CD4-positive, alpha-beta T cell treated with Interleukin-6 for 4 hours (primary cell): ENCODE measurements around the gene IFNAR2.
"Not testable (repeated sequence)": the region's sequence is repeated elsewhere in the genome, so short reads cannot be mapped to it uniquely, and the experiment has no call there.

ENCODE experiments used
- DNase-seq: peaks from one replicate; pipeline ENCODE4 v3.0.0-alpha.2; 2020; ENCODE audit warnings: mixed read lengths

IFNAR2 gene

GRCh38 chr21:33217138-33217520 is 12.6 kb upstream of the IFNAR2 start:
- DNase-seq, result no peak

DNA sequence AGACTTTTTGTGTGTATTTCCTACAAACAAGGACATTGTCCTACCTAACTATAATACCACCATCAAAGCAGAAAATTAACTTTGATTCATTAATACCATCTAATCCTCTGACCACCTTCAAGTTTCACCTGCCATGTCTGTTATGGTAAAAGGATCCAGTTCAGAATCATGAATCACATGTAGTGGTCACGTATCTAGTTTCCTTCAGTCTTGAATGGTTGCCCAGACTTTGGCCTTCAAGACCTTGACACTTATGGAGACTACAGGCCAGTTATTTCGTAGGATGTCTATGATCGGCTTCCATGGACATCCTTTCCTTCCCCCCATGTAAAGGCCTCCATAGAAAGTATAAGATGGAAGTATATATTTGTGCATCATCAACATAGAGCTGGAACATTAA is 10.4 kb upstream of the IFNAR2 start:
- no peak for DNase-seq

DNA sequence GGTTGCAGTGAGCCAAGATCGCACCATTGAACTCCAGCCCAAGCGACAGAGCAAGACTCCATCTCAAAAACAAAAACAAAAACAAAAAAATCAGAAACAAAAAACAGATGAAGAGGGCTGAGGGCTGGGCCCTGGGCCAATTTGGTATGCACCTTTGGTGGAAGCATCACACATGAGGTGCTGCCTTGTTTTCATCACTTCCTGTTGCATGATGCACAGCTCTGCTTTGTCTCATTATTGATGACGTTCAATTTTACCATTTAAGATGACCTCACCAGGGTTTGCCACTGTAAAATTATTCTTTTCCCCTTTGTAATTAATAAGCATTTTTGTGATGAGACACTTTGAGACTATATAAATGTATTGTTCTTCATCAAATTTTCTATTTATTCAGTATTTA is 9.8 kb upstream of the IFNAR2 start:
- peak; percentile 29 for DNase-seq

GRCh38 chr21:33225376-33225775 is 4.4 kb upstream of the IFNAR2 start:
- DNase-seq, result not testable (repeated sequence)

DNA sequence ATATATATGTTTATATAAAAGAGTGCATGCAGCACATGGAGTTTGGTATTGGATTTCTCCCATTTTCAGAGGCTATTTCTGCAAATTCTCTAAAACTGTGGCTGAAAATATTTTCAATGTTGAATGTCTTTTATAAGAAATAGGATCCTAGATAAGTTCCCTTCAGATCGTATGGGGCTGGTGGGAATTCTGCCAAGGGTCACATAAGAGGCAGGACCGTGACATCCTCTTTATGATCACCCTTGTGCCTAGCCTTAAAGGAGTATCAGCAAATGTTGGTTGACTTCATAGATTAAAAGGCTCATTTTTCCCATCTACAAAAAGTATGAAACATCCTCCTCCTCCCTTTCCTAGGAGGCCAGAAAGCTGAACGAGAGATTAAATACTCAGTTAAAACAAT is 1.3 kb upstream of the IFNAR2 start:
- DNase-seq, result no peak

DNA sequence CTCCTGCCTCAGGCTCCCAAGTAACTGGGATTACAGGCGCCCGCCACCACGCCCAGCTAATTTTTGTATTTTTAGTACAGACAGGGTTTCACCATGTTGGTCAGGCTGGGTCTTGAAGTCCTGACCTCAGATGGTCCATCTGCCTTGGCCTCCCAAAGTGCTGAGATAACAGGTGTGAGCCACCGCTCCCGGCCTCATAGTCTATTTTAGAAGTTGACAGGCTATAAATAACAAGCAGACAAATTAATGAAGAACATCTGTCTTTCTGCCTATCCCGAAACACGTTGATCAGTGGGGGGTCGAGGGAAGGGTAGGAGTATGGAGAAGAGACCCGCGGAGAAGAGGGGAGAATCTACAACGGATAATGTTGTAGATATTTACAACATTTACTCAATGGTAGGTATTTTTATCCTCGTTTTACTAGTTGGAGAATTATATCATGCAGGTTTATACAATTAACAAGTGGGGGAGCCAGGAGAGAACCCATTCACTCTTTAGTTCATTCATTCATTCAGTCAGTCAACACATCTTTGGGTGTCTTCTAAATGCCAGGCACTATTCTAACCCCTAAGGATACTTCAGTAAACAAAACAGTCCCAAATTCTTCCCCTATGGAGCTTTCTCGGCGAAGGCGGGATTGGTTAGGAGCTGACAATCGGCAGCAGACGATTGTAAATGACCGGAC is 497 bp upstream of the IFNAR2 start:
- no peak for DNase-seq

GRCh38 chr21:33230545-33231324 is 997 bp downstream of the IFNAR2 start:
- DNase-seq, result peak; percentile 51

GRCh38 chr21:33231526-33231925 is 1.8 kb downstream of the IFNAR2 start:
- DNase-seq, result peak; percentile 65

DNA sequence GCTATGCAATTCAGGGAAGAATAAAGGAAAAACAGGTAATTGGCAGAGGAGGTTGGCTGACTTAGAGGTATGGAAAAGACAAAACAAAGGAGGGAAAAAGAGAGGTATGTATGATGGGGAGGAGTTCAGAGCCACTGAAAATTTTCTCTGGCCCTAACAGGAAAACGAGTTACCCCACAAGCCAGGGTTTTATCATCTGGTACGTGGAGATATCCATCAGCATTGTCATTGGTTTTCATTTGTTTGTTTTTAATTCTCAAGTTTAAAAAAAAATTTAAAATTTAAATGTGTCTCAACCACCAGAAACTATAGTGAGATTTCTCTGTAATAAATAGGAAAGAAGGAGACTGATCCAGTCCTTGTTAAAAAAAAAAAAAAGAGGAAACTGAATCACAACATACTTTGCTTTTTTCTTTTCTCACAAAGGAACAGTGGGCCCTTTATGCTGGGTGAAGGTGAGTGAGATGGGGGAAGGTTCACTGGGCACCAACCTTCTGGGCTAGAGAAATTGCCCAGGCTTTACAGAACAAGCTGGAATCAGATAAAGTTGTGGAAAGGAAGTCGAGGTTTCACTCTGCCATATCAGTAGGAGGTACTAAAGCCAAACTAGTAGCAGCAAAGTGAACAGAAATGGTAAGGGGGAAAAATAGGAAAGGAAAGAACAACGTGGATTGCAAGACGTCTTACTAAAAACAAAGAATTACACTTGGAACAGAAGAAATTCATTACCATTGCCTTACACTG is 2.7 kb downstream of the IFNAR2 start:
- no peak for DNase-seq

DNA sequence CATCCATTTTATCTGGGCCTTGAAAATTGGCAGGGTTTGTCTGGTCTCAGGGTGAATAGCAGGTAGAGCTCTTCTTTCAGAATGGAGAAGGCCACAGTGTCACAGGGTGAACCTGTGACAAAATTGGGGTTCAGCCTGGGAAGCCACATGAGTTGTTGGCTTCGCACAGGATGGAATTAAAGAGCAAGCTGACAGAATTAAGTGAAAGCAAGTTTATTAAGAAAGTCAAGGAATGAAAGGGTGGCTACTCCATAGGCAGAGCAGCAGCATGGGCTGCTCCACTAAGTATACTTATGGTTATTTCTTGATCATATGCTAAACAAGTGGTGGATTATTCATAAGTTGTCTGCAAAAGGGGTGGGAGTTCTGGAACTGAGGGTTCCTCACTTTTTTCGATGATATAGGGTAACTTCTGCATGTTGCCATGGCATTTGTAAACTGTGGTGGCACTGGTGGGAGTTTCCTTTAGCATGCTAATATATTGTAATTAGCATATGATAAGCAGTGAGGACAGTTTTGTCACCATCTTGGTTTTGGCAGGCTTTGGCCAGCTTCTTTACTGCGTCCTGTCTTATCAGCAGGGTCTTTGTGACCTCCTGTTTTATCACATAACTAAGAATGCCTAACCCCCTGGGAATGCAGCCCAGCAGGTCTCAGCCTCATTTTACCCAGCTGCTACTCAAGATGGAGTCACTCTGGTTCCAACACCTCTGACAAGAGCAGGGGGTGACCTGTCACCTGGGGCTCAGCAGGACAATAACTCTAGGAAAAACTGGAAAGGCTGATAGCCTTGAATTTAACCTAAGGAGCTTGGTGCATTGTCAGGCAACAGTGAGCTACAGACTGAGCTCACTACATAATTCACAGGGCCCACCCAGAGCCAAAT is 5.1 kb downstream of the IFNAR2 start:
- no peak for DNase-seq

GRCh38 chr21:33236013-33236686 is 6.4 kb downstream of the IFNAR2 start:
- DNase-seq, result no peak

DNA sequence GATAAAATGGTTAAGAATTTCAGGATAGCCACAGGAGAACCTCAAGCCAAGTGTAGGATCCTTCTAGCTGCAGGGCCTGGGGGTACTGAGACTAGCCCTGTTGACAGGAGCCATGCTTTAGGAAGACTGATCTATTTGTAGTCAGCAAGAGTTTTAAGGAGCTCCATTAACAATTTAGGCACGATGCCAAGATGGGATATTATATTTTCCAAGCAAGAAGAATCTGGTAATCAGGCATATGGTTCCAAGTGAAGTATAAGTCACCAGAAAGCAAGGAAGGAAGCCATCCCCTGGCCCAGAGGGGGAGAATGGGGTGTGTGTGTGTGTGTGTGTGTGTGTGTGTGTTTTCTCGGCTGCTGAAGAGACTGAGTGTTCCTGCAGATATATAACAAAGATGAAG is 7.0 kb downstream of the IFNAR2 start:
- no peak for DNase-seq

- DNase-seq, result no peak
Measured at GRCh38 chr21:33237486-33237885, 7.7 kb downstream of the IFNAR2 start.

DNA sequence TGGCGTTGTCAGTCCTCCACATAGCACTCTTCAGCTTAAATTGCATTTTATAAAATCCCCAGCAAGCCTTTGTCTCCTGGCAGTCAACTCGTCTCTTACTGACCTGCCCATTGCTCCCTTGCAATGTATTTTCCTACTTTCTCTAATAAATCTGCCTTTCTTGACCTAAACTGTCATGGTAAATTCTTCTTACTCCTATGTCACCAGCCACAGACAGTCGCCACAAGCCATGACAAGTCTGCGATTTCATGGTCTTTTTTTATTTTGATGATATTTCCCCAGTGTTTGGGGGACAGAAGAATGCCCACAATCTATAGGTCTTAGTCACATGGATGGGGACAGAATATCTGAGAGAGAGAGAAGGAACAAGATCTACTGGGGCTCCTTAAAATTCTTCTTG is 8.4 kb downstream of the IFNAR2 start:
- DNase-seq, result no peak

DNA sequence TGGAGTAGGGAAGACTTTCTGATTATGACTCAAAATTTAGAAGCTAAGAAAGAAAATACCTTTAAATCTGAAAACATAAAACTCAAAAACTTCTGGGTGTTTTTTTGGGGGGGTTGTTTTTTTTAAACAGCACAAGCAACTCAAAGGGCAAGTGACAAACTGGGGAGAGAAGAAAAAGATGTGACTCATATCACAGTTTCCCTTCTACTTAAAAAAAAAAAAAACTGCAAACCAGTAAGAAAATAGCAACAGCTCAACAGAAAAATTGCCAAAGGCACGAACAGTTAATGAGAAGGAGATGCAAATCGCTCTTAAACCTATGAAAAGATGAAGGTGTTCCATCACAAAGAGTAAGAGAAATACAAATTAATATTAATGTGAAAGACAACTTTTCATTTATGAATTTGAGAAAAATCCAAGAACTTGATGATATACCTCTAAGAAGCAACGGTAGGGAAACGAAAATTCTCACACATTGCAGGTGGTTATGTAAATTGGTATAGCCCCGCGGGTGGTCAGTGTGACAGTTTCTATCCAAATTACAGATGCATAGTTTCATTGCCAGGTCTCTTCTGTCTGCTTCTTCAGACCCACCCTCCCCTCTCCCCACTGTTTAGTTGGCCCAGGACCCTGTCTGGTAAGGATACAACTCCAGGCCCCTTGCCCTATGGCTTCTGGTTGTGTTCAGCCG is 9.0 kb downstream of the IFNAR2 start:
- DNase-seq, result no peak

DNA sequence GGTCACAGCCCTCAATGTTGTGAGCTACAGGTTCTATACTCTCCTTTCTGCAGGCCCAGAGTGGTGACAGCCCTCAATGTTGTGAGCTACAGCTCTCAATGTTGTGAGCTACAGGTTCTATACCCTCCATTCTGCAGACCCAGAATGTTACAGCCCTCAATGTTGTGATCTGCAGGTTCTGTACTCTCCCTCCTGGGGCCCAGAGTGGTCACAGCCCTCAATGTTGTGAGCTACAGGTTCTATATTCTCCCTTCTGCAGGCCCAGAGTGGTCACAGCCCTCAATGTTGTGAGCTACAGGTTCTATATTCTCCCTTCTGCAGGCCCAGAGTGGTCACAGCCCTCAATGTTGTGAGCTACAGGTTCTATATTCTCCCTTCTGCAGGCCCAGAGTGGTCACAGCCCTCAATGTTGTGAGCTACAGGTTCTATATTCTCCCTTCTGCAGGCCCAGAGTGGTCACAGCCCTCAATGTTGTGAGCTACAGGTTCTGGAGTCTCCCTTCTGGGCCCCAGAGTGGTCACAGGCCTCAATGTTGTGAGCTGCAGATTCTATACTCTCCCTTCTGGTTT is 9.9 kb downstream of the IFNAR2 start:
- not testable (repeated sequence) for DNase-seq

GRCh38 chr21:33240404-33240803 is 10.7 kb downstream of the IFNAR2 start:
- no peak for DNase-seq

GRCh38 chr21:33241846-33242245 is 12.1 kb downstream of the IFNAR2 start:
- peak; percentile 58 for DNase-seq

DNA sequence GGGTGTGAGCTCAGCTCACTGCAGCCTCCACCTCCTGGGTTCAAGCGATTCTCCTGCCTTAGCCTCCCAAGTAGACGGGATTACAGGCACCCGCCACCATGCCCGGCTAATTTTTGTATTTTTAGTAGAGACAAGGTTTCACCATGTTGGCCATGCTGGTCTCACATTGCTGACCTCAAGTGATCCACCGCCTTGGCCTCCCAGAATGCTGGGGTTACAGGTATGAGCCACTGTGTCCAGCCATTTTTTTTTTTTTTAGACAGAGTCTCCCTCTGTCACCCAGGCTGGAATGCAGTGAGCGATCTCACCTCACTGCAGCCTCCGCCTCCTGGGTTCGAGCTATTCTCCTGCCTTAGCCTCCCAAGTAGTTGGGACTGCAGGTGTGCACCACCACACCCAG is 13.1 kb downstream of the IFNAR2 start:
- not testable (repeated sequence) for DNase-seq

DNA sequence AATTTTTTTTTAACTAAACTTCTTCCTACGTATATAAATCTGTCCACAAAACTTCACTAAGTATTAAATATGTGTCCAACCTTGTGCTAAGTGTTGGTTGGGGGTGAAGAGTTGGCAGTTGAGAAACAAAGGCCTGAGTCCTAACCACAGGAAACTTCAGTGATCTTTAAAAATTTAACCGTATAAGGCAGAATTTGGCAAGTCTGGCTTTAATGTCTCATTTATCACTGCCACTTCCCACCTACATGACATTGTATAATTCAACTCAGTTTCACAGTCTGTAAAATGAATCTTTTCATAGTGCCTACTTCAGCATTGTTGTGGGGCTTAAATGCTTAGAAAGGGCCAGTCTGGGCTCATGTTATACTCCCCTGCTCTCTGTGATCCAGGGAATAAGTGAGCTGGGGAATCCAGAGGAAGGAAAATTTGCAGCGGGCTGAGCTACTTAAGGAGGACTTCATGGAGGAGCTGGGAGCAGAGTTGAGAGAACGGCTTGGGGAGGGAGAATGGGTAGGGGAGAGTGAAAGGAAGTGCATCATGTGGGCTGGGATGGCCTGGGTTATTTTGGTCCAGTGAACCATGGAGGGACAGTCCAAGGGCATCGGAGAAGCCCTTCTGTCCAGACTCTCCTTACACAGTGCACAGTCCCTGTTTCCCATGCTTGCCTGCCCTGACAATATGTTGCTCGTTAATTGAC is 14.5 kb downstream of the IFNAR2 start:
- no peak for DNase-seq

DNA sequence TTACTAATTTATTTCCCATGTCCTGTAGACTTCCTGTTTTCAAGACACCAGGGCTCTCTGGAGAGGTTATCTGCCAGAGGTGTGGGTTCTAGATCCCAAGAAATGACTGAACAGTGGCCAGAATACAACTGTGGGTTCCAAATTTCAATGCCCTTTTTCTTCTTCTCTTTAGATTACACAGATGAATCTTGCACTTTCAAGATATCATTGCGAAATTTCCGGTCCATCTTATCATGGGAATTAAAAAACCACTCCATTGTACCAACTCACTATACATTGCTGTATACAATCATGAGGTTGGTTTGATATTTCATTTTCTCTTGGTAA is 15.0 kb downstream of the IFNAR2 start:
- DNase-seq, result no peak
